CD4-positive, alpha-beta memory T cell (primary cell): ENCODE measurements around the gene TBCA. TPM values are rescaled to one million over a fixed set of nuclear protein-coding genes. Genes with fewer than 3 reads are reported as not detected.

ENCODE experiments used
- CTCF ChIA-PET: fragments of 350-600 bp; sonication (Branson Sonifier 250); formaldehyde crosslinking; loops from one replicate; lab custom pipeline; 2021; ENCODE audit warnings: inconsistent platforms; ENCODE audit not compliant: partially characterized antibody; lab: Charles Lee
- POLR2A ChIA-PET: fragments of 350-600 bp; sonication (Branson Sonifier 250); formaldehyde crosslinking; loops from one replicate; lab custom pipeline; 2021; ENCODE audit not compliant: partially characterized antibody; lab: Charles Lee
- DNase-seq, 5 donors: peaks; one replicate each; pipeline versions ENCODE4 v3.0.0 to v3.0.0-alpha.2; 2020 to 2022; ENCODE audit warnings: mixed read lengths in 1 of 5
- H3K27ac ChIP-seq: one replicate; pipeline ENCODE4 v1.7.0; 2013; ENCODE audit warnings: low read depth, low read length
- H3K27me3 ChIP-seq: 2 replicates; pipeline ENCODE4 v1.7.0; 2013; ENCODE audit warnings: mild to moderate bottlenecking, low read length, moderate library complexity; ENCODE audit not compliant: insufficient read depth
- H3K36me3 ChIP-seq: 2 replicates; pipeline ENCODE4 v1.7.0; 2013; ENCODE audit warnings: mild to moderate bottlenecking, low read length, moderate library complexity; ENCODE audit not compliant: insufficient read depth
- H3K4me1 ChIP-seq: 2 replicates; pipeline ENCODE4 v1.7.0; 2013; ENCODE audit warnings: mild to moderate bottlenecking, low read length, moderate library complexity; ENCODE audit not compliant: insufficient read depth
- H3K4me3 ChIP-seq, 2 donors: one replicate each; pipeline ENCODE4 v1.7.0; 2013; ENCODE audit warnings: low read length in 2 of 2, mild to moderate bottlenecking in 1 of 2
- H3K9me3 ChIP-seq, 2 donors: one replicate each; pipeline ENCODE4 v1.7.0; 2013; ENCODE audit warnings: low read length in 2 of 2, control low read depth in 1 of 2; ENCODE audit not compliant: control insufficient read depth in 1 of 2
- H3K27ac Mint-ChIP-seq, 7 donors: one replicate each; pipeline ENCODE4 v1.8.0; 2020 to 2021; ENCODE audit warnings: mixed read lengths in 7 of 7, mild to moderate bottlenecking in 6 of 7, inconsistent platforms in 3 of 7, moderate library complexity in 3 of 7
- H3K27me3 Mint-ChIP-seq, 2 donors: one replicate each; pipeline ENCODE4 v1.8.0; 2020 to 2021; ENCODE audit warnings: mixed read lengths in 2 of 2
- H3K36me3 Mint-ChIP-seq, 2 donors: one replicate each; pipeline ENCODE4 v1.8.0; 2020 to 2021; ENCODE audit warnings: mixed read lengths in 2 of 2, inconsistent platforms in 1 of 2, mild to moderate bottlenecking in 1 of 2
- H3K4me1 Mint-ChIP-seq, 4 donors: one replicate each; pipeline ENCODE4 v1.8.0; 2020 to 2021; ENCODE audit warnings: mixed read lengths in 4 of 4, mild to moderate bottlenecking in 1 of 4
- H3K4me3 Mint-ChIP-seq, 8 donors: one replicate each; pipeline ENCODE4 v1.8.0; 2020 to 2021; ENCODE audit warnings: mixed read lengths in 8 of 8, mild to moderate bottlenecking in 7 of 8, moderate library complexity in 6 of 8, inconsistent platforms in 3 of 8
- H3K9me3 Mint-ChIP-seq, 8 donors: one replicate each; pipeline ENCODE4 v1.8.0; 2020 to 2021; ENCODE audit warnings: mixed read lengths in 8 of 8, mild to moderate bottlenecking in 5 of 8, inconsistent platforms in 3 of 8, moderate library complexity in 1 of 8
- intact Hi-C: fragments of 100-400 bp; cut with micrococcal nuclease; formaldehyde crosslinking; loops from one replicate; pipeline ENCODE4 v1.15.1; 2023
- polyA plus RNA-seq, 2 donors: library from polyadenylated mRNA; unstranded; fragments of 300-500 nt; fragmentation: Illumina TruSeq; gene quantifications; one replicate each; pipeline ENCODE4 v1.2.3, GENCODE V29; 2021
- total RNA-seq, 2 experiments: library from RNA; stranded (reverse); gene quantifications; one replicate each; pipeline ENCODE4 v1.2.3, GENCODE V29; 2021

The TBCA gene
- total and polyA plus RNA-seq, 4 experiments from 2014 or later = 80.4 to 200 (median 138) TPM

GRCh38 chr5:77774981-77775789 lies 954 bp downstream of the TBCA start:
- Histone ChIP-seq H3K36me3 (no peaks in the 10 kb centered on the region), H3K4me3 (peak overlapping the region; percentile 61 to 85), H3K9me3 (no peaks in the 10 kb centered on the region), H3K4me1 (peaks cover 52% of the 10 kb centered on the region), H3K27ac (peak overlapping the region; percentile 97), H3K27me3 (no peaks in the 10 kb centered on the region)
- Mint-ChIP-seq H3K4me1 (peaks cover 33 to 57% (median 45%) of the 10 kb centered on the region in 4 donors), H3K27ac (peak overlapping the region; percentile 88 to 99 (median 98)), H3K27me3 (no peaks in the 10 kb centered on the region), H3K36me3 (peaks cover 19 to 27% of the 10 kb centered on the region in 2 donors), H3K9me3 (no peaks in the 10 kb centered on the region), H3K4me3 (peak overlapping the region; percentile 90 to 97 (median 93))
- ChIA-PET CTCF (interaction anchor here (1.1 kb wide), 1 partner anchor 283 kb away, joined by 4 read pairs; the partner anchor contains the start of gene WDR41), POLR2A (interaction anchor here (0.6 to 1.2 kb wide), 4 partner anchors 13 to 522 kb away, joined by 3 read pairs; partner anchors contain the start of gene AP3B1)
- intact Hi-C loops = loop anchor here (5.0 to 10.0 kb wide), 3 partner anchors 130 to 1462 kb away; partner anchors contain the start of genes JMY and WDR41
- DNase-seq = peak in 1 of 5 donors; percentile 4

DNA sequence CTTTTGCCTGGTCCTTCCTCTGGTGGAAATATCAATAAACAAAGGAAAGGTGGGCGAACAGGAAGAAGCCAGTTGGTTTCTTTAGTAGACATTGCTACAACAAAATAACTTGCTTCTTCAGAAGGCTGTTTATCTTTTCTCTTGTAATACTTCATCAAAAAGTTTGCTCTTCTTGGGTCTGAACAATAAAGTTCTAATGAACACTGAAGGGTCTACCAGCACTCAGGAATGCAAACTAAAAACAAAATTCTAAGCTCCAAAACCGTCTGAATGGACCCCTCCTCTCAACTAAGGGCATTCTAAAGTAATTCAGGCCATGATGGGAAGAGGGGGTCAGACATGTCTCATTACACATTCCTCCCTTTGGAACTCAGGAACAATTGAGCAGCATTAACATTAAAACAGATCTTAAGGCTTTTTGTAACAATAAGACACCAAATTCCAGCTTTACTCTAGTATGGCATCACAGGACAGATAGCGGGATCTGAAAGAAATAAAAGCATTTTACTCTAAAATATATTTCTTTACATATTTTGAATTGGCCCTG lies 2.3 kb downstream of the TBCA start:
- Mint-ChIP-seq H3K4me1 (peaks cover 37 to 62% (median 49%) of the 10 kb centered on the region in 4 donors), H3K9me3 (no peaks in the 10 kb centered on the region), H3K27me3 (no peaks in the 10 kb centered on the region), H3K4me3 (peak overlapping the region in 6 of 8 donors; percentile 35 to 92 (median 56)), H3K36me3 (peaks cover 22 to 31% of the 10 kb centered on the region in 2 donors), H3K27ac (peak overlapping the region in 5 of 7 donors; percentile 25 to 88 (median 47))
- Histone ChIP-seq H3K27ac (no peak overlapping the region), H3K4me1 (peaks cover 59% of the 10 kb centered on the region), H3K4me3 (no peak overlapping the region), H3K9me3 (no peaks in the 10 kb centered on the region), H3K27me3 (no peaks in the 10 kb centered on the region), H3K36me3 (no peaks in the 10 kb centered on the region)
- CTCF ChIA-PET = no interaction called here
- intact Hi-C loops = loop anchor here (10.0 kb wide), 1 partner anchor 129 kb away; no protein-coding TSS in a partner anchor
- POLR2A ChIA-PET = no interaction called here
- no peak for DNase-seq

DNA sequence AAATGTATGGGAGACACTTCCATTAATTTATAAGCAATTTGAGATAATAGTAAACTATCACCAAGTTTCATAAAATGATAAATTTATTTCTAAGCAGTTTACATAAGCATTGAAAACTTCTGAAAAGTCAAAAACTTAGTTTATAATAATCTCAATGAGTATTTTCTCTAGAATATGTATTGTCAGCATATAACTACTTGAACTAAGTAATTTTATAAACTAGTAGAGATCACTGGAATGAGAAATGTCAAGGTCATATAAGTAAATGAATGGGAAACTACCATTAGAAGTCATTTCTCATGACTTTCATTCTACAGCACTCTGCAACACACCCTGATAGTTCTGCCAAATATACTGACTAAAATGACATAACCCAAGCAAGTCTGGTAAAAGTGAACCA lies 3.4 kb downstream of the TBCA start:
- intact Hi-C loops = loop anchor here (10.0 kb wide), 1 partner anchor 128 kb away; no protein-coding TSS in a partner anchor
- Histone ChIP-seq H3K4me1 (peaks cover 59% of the 10 kb centered on the region), H3K27me3 (no peaks in the 10 kb centered on the region), H3K36me3 (no peaks in the 10 kb centered on the region), H3K27ac (no peak overlapping the region), H3K9me3 (no peaks in the 10 kb centered on the region), H3K4me3 (no peak overlapping the region)
- Mint-ChIP-seq H3K27me3 (no peaks in the 10 kb centered on the region), H3K4me3 (peak overlapping the region in 2 of 8 donors; percentile 36 to 63), H3K4me1 (peaks cover 38 to 70% (median 54%) of the 10 kb centered on the region in 4 donors), H3K27ac (peak overlapping the region in 1 of 7 donors; percentile 41), H3K36me3 (peaks cover 29 to 36% of the 10 kb centered on the region in 2 donors), H3K9me3 (no peaks in the 10 kb centered on the region)
- ChIA-PET POLR2A (no interaction called here), CTCF (no interaction called here)
- DNase-seq = no peak

- peaks cover 43 to 78% (median 59%) of the 10 kb centered on the region in 4 donors for H3K4me1 Mint-ChIP-seq
- H3K9me3 Mint-ChIP-seq = no peaks in the 10 kb centered on the region
- Histone ChIP-seq H3K27ac (no peak overlapping the region), H3K4me3 (no peak overlapping the region), H3K9me3 (no peaks in the 10 kb centered on the region), H3K4me1 (peaks cover 59% of the 10 kb centered on the region), H3K36me3 (no peaks in the 10 kb centered on the region), H3K27me3 (no peaks in the 10 kb centered on the region)
- ChIA-PET CTCF (no interaction called here), POLR2A (no interaction called here)
- DNase-seq = no peak
- peak overlapping the region in 6 of 8 donors; percentile 1 to 83 (median 57) for H3K4me3 Mint-ChIP-seq
- peak overlapping the region in 2 of 7 donors; percentile 5 to 49 for H3K27ac Mint-ChIP-seq
- intact Hi-C loops = loop anchor here (10.0 kb wide), 1 partner anchor 127 kb away; no protein-coding TSS in a partner anchor
- no peaks in the 10 kb centered on the region for H3K27me3 Mint-ChIP-seq
- peaks cover 41 to 46% of the 10 kb centered on the region in 2 donors for H3K36me3 Mint-ChIP-seq
These were observed 4.7 kb downstream of the TBCA start for GRCh38 chr5:77771452-77771851.

DNA sequence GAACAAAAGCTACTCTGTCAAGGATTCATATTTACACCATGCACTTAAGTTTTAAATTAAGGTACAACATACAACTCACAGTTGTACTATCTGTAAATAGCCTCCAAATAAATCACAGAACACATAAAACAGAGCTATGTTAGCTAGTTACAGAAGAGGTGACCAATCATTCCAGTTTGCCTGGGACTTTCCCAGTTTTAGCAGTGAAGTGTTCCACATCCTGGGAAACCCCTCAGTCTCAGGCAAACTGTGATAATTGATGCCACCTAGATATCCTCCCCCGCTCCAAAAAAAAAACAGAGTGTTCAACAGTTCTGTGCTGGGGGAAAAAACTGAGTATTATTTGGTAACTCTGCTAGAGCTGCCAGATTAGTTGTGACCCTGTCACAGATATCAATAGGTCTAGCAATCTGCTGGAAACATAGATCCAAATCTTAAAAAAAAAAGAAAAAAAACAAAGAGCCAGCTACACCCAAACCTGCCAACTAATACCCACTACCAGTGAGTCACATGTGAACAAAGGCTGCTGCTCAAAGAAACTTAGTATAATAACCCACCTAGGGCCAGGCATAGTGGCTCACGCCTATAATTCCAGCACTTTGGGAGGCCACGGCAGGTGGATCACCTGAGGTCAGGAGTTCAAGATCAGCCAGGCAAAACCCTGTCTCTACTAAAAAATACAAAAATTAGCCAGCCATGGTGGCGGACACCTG lies 5.7 kb downstream of the TBCA start:
- no peak overlapping the region for H3K4me3 Mint-ChIP-seq
- H3K4me1 Mint-ChIP-seq = peaks cover 43 to 75% (median 60%) of the 10 kb centered on the region in 4 donors

GRCh38 chr5:77768978-77769377 lies 7.2 kb downstream of the TBCA start:
- H3K9me3 ChIP-seq = no peaks in the 10 kb centered on the region
- H3K4me3 ChIP-seq = no peak overlapping the region
- no peaks in the 10 kb centered on the region for H3K27me3 ChIP-seq
- H3K9me3 Mint-ChIP-seq = no peaks in the 10 kb centered on the region
- no peaks in the 10 kb centered on the region for H3K27me3 Mint-ChIP-seq
- H3K27ac ChIP-seq = no peak overlapping the region
- peaks cover 39 to 42% of the 10 kb centered on the region in 2 donors for H3K36me3 Mint-ChIP-seq
- H3K4me1 ChIP-seq = peaks cover 43% of the 10 kb centered on the region
- H3K4me1 Mint-ChIP-seq = peaks cover 30 to 65% (median 49%) of the 10 kb centered on the region in 4 donors
- ChIA-PET CTCF (interaction anchor here (1.0 kb wide), 1 partner anchor 47 kb away, joined by 3 read pairs; no protein-coding TSS in a partner anchor), POLR2A (no interaction called here)
- intact Hi-C loops = no loop called here
- no peaks in the 10 kb centered on the region for H3K36me3 ChIP-seq
- H3K4me3 Mint-ChIP-seq = peak overlapping the region in 3 of 8 donors; percentile 15 to 50 (median 48)
- no peak overlapping the region for H3K27ac Mint-ChIP-seq
- DNase-seq = no peak

More for the DNA sequence above, 5.7 kb downstream of the TBCA start:
- no peaks in the 10 kb centered on the region for H3K27me3 Mint-ChIP-seq
- peaks cover 46 to 47% of the 10 kb centered on the region in 2 donors for H3K36me3 Mint-ChIP-seq
- no peak overlapping the region for H3K27ac Mint-ChIP-seq
- Histone ChIP-seq H3K4me1 (peaks cover 58% of the 10 kb centered on the region), H3K27ac (no peak overlapping the region), H3K27me3 (no peaks in the 10 kb centered on the region), H3K36me3 (no peaks in the 10 kb centered on the region), H3K9me3 (no peaks in the 10 kb centered on the region), H3K4me3 (no peak overlapping the region)
- intact Hi-C loops = loop anchor here (10.0 kb wide), 1 partner anchor 126 kb away; no protein-coding TSS in a partner anchor
- DNase-seq = no peak
- ChIA-PET CTCF (no interaction called here), POLR2A (no interaction called here)
- H3K9me3 Mint-ChIP-seq = no peaks in the 10 kb centered on the region
